Mesenteric fat pad (tissue), 1 donor: ENCODE measurements around the gene HDGFL3. TPM values are rescaled to one million over a fixed set of nuclear protein-coding genes. Genes with fewer than 3 reads are reported as not detected.
"Not testable (repeated sequence)": the region's sequence is repeated elsewhere in the genome, so short reads cannot be mapped to it uniquely, and the experiment has no call there.

Source experiments
- DNase-seq: peaks from one replicate; pipeline ENCODE4 v3.0.0-alpha.2; 2020; ENCODE audit warnings: low spot score
- total RNA-seq: library from RNA; stranded (reverse); fragmentation: NEBNext Ultra II Directional; extraction: Animal tissue kit (Norgen Biotek cat#: 25700); gene quantifications from one replicate; pipeline ENCODE4 v1.2.1, GENCODE V29; 2021
- donor health status: DM: yes; HTN: yes; CAD: no.

Gene HDGFL3
- total RNA-seq, 1 donor from 2014 or later: 31.2 TPM

DNA sequence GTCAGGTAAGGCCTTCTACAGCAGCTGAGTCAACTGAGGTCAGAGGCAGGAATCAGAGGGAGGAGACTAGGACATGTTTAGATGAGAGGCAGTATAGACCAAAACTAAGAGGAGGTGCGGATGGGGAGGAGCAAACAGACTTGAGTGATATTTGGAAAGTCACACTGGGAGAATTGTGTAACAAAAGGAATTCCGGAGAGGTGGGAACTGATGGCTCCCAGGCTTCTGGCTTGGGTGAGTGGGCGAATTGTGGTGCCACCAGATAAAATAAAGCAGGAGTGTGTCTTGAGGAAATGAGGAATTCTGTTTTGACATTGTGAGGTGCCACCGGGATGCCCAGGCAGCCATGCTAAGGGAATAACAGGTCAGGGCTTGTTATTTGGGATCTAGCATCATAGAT lies 103.5 kb downstream of the HDGFL3 start:
- no peak for DNase-seq

DNA sequence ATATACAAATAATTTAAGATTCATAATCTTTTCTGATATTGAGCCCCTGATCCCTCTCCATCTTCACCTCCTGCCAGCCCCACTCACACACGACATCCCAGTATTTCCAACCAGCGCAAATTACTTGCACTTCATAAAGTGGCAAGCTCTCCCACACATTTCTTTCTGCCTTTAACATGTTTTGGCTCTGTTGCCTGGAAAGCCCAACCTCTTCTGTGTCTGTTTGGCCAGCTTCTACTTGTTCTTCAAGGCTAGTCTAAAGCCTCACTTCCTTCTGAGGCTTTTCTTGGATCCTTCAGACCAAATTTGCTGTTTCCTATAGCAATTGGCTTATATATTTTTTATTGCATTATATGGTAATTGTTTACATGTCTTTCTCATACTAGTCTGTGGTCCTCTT lies 105.3 kb downstream of the HDGFL3 start:
- DNase-seq: no peak

DNA sequence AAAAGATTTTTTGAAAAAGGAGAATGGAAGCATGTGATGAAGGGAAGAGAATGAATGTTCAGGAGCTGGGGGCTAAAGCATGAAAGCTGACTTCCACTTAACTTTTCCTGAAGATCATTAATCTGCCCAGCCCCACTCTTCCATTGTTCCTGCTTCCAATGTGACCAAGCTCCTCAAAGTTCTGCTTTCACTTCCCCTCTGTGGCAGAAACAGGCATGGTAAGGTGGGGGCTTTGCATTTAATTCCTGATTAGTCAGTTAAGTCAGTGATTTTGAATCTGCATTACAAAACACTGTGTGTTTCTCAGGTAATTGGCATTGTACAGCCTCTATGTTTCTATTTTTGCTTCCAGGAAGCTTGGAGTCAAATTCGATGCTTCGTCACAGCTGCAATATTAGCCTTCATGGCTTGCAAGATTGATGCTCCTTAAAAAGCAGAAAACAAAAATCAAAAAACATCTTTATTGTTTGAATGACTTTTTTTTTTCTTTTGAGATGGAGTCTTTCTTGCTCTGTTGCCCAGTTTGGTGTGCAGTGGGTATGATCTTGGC lies 107.5 kb downstream of the HDGFL3 start:
- DNase-seq: no peak

DNA sequence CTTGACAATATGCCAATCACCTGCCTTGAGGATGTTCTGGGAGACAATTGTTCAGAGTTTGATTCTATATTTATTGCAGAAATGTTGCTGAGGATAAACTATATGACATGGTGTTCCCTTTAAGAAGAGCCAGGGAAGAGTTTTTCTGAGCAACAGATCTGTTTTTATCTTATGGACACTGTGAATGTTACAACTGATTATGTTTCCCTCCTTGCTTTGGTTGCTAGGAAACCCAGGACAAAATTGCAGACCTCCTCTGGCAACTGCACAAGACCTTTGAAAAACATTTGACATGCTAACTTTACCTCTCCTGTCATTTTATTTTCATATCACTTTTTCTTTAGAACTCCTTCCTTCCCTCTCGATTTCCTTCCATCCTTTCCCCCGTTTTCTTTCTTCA lies 108.3 kb downstream of the HDGFL3 start:
- DNase-seq: no peak

DNA sequence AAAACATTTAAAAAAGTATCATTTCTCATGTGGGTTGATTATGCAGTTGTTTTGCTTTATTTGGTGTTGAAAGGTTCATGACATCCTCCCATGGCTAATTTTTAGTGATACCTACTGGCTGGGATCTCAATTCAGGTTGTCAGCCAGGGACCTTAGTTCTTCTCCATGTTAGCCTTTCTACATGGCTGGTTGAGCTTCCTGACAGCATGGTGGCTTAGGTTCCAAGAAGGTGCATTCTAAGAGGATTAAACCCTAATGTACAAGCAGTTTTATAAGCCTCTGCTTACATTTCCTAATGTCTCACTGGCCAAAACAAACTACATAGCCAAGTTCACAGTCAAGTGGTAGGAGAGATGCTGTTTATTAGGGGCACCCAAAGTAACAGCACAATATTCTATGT lies 109.5 kb downstream of the HDGFL3 start:
- no peak for DNase-seq

DNA sequence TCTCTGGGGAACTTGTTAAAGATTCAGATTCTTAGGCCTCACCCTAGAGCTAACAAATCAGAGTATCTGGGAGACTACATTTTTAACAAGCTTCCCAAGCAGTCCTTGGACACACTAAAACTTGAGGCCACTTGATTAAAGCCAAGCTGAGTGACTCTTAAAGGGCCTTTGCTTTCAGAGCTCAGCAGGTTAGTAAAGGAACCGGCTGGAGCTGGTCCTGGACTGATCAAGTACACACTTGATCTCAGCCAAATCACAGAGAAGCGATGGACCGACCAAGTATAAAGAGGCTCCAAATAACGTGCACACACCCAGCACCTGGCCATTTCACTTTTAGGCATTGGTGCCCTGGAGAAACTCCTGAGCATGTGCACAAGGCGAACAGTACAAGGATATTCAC lies 113.0 kb downstream of the HDGFL3 start:
- no peak for DNase-seq

DNA sequence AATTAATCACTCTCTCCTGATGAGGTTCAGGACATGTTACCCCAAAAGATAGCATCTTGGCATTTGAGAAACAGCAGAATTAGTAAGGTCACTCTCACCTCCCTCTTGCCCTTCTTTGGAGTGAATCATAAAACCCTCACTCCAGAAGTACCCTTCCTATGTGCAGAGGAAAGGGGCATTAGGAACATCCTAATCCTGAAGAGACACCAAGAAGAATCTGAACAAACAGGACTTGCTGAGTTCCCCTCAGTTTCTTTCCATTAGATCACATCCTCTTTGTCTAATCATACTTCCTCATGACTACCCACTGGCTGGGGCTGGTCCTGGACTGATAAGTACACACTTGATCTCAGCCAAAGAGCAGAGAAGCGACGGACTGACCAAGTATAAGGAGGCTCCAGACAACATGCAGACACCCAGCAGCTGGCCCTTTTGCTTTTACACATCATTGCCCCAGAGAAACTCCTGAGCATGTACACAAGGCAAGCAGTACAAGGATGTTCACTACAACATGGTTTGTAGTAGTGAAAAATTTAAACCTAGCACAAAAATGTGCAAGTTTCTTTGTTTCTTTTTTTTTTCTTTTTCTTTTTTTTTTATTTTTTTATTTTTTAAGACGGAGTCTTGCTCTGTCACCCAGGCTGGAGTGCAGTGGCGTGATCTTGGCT lies 115.2 kb downstream of the HDGFL3 start:
- DNase-seq: no peak

DNA sequence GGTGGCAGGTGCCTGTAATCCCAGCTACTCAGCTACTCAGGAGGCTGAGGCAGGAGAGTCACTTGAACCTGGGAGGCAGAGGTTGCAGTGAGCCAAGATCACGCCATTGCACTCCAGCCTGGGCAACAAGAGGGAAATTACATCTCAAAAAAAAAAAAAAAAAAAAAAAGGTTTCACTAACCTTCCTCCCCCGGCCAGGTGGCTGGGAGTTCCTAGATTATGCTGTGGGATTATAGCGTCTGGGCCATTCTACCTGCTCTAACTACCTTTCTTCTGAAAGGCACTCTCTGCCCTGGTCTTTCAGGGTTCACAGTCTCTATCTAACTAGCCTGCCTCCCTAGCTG lies 115.7 kb downstream of the HDGFL3 start:
- DNase-seq: not testable (repeated sequence)

DNA sequence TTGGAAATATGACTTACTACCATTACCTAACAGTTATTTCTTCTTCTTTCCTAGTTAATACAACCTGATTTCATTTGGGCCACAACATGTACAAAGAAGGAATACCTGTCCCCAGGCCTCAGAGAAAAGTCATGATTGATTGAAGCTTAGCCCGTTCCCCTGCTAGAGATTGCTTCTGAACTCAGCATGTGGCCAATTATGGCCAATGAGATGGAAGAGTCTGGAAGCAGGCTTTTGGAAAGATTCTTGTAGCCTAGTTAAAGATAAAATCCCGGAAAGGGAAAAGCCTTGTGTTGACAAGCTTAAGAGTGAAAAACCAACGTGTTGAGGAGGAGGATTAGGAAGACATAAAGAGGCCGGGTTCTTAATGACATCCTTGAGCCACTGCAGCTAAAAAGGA lies 117.2 kb downstream of the HDGFL3 start:
- no peak for DNase-seq

DNA sequence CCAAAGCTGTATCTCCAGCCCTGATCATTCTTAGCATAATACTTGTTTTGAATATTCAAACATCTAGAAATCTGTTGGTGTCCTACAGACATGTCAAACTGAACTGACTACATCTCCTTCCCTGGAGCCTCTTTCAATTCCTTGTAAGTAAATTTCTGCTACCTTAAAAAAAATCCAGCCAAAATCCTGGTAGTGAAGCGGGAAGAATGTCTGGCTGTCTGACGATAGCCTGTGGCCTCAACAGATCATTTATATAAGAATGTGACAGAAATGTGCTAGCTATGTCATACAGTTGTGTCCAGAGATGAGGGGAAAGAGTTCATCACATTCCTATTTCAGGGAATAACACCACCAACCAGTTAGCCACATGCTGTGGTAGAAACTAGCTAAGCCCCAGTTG lies 118.7 kb downstream of the HDGFL3 start:
- no peak for DNase-seq

DNA sequence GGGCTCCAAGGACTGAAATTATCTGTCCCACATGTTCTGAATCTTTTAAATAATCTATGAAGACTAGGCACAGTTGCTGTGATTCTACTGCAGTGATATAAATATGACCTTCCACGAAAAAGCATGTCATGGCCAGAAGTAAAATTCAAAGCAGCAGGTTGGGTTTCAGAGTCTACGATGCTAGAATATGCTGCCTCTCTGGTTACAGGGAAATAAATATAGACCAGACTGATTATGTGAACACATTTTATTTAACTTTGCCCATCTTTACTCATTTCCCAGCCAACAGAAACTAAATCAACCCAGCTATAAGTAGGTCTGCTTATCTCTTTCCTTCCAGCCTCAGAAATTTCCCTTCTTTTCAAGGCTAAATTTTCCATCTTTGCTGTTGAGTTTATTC lies 120.0 kb downstream of the HDGFL3 start:
- DNase-seq: no peak

DNA sequence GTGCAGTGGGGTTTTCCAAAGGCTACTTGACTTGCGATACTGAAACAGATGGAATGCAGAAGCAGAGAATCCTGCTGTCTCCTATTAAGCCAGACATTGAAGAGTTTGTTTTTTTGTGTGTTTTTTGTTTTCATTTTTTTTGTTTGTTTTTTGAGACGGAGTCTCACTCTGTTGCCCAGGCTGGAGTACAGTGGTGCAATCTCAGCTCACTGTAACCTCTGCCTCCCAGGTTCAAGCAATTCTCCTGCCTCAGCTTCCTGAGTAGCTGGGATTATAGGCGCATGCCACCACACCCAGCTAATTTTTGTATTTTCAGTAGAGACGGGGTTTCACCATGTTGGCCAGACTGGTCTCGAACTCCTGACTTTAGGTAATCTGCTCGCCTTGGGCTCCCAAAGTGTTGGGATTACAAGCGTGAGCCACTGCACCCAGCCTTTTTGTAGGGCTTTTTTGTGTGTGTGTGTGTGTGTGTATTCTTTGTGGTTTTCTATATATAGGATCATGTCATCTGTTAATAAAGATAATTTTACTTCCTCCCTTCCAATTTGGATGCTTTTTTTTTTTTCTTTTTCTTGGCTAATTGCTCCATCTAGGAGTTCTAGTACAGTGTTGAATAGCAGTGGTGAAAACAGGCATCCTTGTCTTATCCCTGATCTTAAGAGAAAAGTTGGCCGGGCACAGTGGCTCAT lies 121.6 kb downstream of the HDGFL3 start:
- DNase-seq: not testable (repeated sequence)

DNA sequence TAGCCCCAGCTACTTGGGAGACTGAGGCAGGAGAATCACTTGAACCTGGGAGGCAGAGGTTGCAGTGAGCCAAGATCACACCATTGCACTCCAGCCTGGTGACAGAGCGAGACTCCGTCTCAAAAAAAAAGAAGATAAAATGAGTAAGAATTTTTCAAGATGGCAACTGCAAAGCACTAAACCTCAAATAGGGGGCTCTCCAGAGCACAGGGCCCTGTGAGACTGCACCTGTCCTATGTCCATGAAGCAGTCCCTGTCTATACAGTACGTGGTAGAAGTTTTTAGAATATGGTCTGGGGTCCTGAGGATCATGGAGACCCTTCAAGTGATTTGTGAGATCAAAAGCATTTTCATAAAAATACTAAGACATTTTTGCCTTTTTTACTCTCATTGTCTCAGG lies 122.2 kb downstream of the HDGFL3 start:
- DNase-seq: not testable (repeated sequence)

DNA sequence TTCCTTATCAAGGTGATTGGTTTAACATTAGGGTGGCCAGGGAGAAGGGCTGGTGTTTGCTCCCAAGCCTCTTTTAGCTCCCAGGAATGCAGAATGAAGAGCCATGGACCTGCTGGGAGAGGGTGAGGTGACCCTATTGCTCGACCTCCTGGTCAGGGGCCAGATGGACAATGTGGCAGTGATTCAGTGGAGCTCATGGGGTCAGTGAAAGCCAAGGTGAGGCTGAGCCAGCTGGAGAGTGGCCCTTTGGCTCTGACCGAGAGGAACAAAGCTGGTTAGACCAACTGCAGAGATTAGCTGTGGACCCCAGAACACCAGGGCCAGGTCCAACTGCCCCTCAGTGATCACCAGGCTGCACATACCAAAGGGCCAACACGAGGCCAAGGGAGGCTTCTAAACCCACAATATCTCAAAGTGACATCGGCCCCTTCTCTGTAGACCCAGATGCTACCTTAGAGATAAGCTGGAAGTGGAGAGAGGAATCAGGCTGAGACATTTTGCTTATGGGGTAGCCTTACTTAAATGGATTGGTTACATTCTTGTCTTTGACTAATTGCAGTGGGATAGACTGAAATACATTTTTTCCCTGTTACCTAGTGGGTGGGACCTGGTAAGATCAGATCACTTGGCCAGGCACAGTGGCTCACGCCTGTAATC lies 124.8 kb downstream of the HDGFL3 start:
- DNase-seq: no peak

DNA sequence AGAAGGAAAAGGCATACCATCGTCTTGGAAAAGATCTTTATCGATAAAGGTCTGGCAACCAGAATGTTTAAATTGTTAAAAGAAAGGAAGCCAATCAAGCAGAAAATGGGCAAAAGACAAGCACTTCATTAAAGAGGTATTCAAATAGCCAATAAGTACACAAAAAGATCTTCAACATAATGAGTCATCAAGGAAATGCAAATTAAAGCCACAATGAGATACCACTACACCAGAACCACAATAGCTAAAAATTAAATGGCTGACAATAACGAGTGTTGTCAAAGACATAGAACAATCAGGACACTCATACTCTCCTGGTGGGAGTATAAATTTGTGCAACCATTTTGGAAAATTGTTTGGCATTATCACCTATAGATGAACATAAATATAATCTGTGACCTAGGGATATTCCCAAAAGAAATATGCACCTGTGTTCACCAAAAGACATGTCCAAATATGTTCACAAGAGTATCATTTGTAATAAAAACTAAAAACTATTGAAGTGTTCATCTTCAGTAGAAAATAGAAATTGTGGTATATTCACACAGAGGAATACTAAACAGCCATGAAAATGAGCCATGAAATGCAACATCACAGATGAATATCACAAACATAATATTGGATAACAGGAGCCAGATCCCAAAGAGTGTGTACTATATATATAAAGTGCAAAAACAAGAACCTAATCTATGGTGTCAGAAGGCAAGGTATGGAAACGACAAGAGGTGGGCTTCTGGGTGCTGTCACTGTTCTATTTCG lies 126.2 kb downstream of the HDGFL3 start:
- no peak for DNase-seq

DNA sequence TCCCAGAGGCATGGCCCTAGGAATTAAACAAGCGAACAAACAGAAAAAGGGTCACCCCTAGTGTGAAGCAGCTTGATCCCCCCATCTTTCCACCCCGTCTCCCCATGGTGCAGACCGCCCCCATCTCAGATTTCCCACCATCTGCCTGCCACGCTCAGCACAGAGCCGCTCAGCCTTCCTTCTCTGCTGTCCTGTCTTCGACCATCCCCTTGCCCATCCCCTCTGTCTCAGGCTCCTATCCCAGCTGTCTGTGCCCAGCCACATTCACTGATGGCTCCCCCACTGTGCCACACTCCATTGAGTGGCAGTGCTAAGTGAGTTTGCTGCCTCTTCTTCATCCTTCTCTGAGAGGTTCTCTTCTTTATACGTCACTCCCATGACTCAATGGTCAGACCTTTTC lies 128.9 kb downstream of the HDGFL3 start:
- DNase-seq: no peak

Other genes with a start within 250 kb of the HDGFL3 start
- gene RAMAC, start 221.6 kb downstream of the HDGFL3 start, total RNA-seq: 14.1 TPM
- gene C15orf40, start 196.2 kb downstream of the HDGFL3 start, total RNA-seq: 21.5 TPM
- 49.0 TPM for gene BTBD1, start 140.6 kb downstream of the HDGFL3 start, total RNA-seq
- gene TM6SF1, start 100.2 kb downstream of the HDGFL3 start, total RNA-seq: 12.4 TPM
- 0.42 TPM for gene BNC1, start 76.8 kb upstream of the HDGFL3 start, total RNA-seq
- not detected for gene SH3GL3, start 239.5 kb upstream of the HDGFL3 start, total RNA-seq